Spinal cord (tissue), 10 donors: ENCODE results near the gene P3H2. TPM values are rescaled to one million over a fixed set of nuclear protein-coding genes. Genes with fewer than 3 reads are reported as not detected.

Experiments used
- DNase-seq, 6 donors: peaks; one replicate each; pipeline versions ENCODE4 v3.0.0 to v3.0.0-alpha.2; 2013 to 2015; ENCODE audit warnings: low spot score in 6 of 6, low read depth in 4 of 6
- H3K27ac ChIP-seq: one replicate; pipeline ENCODE4 v1.5.1; 2013; ENCODE audit warnings: low read depth, low read length, control low read depth
- H3K27me3 ChIP-seq: one replicate; pipeline ENCODE4 v1.6.1; 2013; ENCODE audit warnings: low read length; ENCODE audit not compliant: control insufficient read depth, insufficient read depth
- H3K36me3 ChIP-seq: one replicate; pipeline ENCODE4 v1.6.1; 2013; ENCODE audit warnings: low read length; ENCODE audit not compliant: control insufficient read depth, insufficient read depth
- H3K4me1 ChIP-seq: one replicate; pipeline ENCODE4 v1.6.1; 2013; ENCODE audit warnings: low read length; ENCODE audit not compliant: control insufficient read depth, insufficient read depth
- H3K4me3 ChIP-seq: one replicate; pipeline ENCODE4 v1.5.1; 2013; ENCODE audit warnings: low read depth, low read length, control low read depth
- H3K9me3 ChIP-seq: one replicate; pipeline ENCODE4 v1.6.1; 2013; ENCODE audit warnings: low read length; ENCODE audit not compliant: control insufficient read depth, insufficient read depth
- WGBS: methylation state at CpG from one replicate; pipeline ENCODE4 v1.1.5; 2013; ENCODE audit warnings: missing lambda C conversion rate; ENCODE audit not compliant: insufficient coverage; 5-methylcytosine and 5-hydroxymethylcytosine counted together
- polyA plus RNA-seq, 2 donors: library from polyadenylated mRNA; unstranded; fragments of 120-200 nt; gene quantifications; one replicate each; pipeline ENCODE4 v1.2.1, GENCODE V29; 2013; ENCODE audit not compliant: insufficient read length in 2 of 2
- total RNA-seq, 2 donors: library from RNA; depleted of rRNA in 1 of 2; stranded (reverse); fragments of 120-200 nt in 1 of 2; fragments of >200 nt in 1 of 2; gene quantifications; one replicate each; pipeline versions ENCODE4 v1.2.3 to v1.2.4, GENCODE V29; 2013 to 2014
- donor health status: healthy.

P3H2 gene
- total and polyA plus RNA-seq, 4 donors, result 5.4 to 9.7 (median 6.9) TPM

DNA sequence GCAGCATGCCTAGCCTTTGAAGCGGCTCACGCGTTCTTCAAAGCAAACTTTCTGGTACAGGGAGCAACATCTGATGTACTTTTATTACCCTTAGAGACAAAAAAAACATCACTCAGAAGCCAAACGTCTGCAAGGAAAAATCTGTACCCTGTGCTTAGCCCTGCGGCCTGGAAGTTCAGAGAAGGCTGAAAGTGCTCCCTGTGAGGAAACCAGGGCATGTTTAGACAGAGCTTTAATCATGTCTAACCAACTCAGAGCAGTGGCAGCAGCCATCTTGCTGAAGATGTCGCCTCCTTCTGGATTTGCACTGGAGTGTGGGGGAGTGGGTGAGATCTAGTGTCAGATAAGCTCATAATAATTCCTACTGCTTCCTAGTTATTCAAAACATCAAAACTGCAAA, 170.4 kb downstream of the P3H2 start:
- DNase-seq, result no peak
- Histone ChIP-seq H3K9me3 (no peaks in the 10 kb centered on the region), H3K36me3 (no peaks in the 10 kb centered on the region), H3K27ac (no peak overlapping the region), H3K27me3 (no peaks in the 10 kb centered on the region), H3K4me3 (no peak overlapping the region), H3K4me1 (no peaks in the 10 kb centered on the region)
- WGBS, result 80% methylated on average over 5 of the region's 6 CpGs

DNA sequence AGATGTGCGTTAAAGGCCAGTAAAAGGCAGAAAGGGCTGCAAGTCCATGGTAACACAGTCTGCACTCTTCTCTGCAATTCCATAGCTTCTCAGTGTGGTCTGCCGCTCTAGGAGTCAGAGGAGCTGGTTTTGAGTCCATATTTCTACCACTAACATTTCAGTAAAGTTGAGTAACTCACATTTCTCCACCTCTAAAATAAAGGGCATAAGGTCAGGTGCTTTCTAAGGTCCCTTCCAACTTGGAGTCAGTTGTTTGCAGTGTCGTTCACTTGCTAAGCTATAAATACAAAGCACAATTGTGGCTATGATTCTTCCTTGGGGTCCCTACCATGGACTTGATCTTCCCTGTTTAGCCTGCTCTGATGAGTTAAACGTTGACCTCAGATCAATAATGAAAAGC, 171.1 kb downstream of the P3H2 start:
- 71% methylated on average over 2 of the region's 4 CpGs for WGBS
- H3K4me3 ChIP-seq, result no peak overlapping the region
- H3K27me3 ChIP-seq, result no peaks in the 10 kb centered on the region
- no peaks in the 10 kb centered on the region for H3K9me3 ChIP-seq
- no peak for DNase-seq
- H3K36me3 ChIP-seq, result no peaks in the 10 kb centered on the region
- no peaks in the 10 kb centered on the region for H3K4me1 ChIP-seq
- H3K27ac ChIP-seq, result no peak overlapping the region

DNA sequence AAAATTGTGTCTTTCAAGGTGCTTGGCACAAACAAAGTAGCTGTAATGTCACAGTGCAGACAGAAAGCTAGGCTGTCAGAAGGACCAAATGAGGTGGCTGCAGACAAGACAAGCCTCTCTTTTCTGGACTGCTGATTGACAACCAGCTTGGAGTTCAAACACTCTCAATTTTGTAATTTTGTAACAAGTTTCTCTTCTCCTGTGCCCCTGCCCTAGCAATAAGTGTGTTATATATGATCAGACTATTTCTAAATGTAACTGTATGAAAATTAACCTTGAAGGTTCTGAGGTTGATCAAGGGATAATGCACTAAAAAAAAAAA, 172.0 kb downstream of the P3H2 start:
- Histone ChIP-seq H3K36me3 (no peaks in the 10 kb centered on the region), H3K9me3 (no peaks in the 10 kb centered on the region), H3K4me3 (no peak overlapping the region), H3K27ac (no peak overlapping the region), H3K27me3 (no peaks in the 10 kb centered on the region), H3K4me1 (no peaks in the 10 kb centered on the region)
- no peak for DNase-seq

DNA sequence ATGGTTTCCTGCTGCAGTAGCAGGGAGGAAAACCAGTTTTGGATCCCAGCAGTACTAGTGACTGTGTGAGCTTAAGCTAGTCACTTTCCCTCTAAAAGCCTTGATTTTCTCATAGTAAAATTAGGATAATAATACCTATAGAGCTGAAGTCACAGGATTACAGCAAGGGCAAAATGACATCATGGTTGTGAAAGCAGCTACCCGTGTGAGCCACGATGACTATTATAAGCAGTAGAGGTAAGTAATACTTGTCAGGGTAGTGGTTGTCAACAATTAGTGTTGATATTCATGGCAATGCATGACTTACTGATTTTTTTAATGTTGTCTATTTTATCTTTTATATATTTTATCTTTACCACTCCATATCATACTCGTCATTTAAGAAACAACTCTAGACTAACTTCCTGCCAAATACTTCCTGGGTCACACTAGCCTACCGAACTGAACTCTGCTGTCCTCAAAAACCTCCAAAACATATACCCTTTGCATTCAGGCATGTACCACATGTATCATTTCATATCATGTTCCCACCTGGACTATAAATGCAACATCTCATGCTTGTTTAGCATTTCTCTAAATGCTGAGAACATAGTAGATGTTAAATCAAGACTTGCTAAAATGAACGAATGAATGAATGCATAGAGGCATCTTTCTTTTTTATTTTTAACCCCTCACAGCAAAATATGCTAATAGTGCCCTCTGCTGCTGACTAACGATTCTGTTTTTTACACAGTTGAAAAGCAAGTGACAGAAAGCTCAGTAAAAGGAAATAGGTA, 172.6 kb downstream of the P3H2 start:
- Histone ChIP-seq H3K27ac (no peak overlapping the region), H3K4me3 (no peak overlapping the region), H3K36me3 (no peaks in the 10 kb centered on the region), H3K27me3 (no peaks in the 10 kb centered on the region), H3K4me1 (no peaks in the 10 kb centered on the region), H3K9me3 (no peaks in the 10 kb centered on the region)
- DNase-seq, result peak in 2 of 6 donors; percentile 50 to 73
- WGBS, result 59% methylated on average over 5 of the region's 6 CpGs

DNA sequence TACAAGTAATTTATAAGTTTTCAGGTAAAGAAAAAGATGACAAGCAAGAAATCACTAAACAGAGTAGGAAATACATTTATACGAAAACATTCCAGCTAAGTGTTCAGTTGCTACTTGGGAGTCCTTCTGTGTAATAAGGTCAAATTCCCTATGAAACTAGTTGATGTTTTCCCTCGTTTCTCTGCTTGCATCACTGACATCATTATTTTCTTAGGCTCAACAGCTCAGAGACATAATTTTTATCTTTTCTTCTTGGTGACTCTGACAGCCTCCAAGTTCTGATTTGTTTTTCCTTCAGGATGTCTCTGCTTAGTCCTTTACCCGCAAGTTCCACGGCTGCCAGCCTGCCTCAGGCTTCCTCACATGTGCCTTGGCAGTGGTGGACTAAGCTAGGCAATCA, 173.6 kb downstream of the P3H2 start:
- DNase-seq, result no peak
- Histone ChIP-seq H3K9me3 (no peaks in the 10 kb centered on the region), H3K27me3 (no peaks in the 10 kb centered on the region), H3K4me1 (no peaks in the 10 kb centered on the region), H3K36me3 (no peaks in the 10 kb centered on the region), H3K27ac (no peak overlapping the region), H3K4me3 (no peak overlapping the region)
- 76% methylated on average over 3 of the region's 4 CpGs for WGBS

DNA sequence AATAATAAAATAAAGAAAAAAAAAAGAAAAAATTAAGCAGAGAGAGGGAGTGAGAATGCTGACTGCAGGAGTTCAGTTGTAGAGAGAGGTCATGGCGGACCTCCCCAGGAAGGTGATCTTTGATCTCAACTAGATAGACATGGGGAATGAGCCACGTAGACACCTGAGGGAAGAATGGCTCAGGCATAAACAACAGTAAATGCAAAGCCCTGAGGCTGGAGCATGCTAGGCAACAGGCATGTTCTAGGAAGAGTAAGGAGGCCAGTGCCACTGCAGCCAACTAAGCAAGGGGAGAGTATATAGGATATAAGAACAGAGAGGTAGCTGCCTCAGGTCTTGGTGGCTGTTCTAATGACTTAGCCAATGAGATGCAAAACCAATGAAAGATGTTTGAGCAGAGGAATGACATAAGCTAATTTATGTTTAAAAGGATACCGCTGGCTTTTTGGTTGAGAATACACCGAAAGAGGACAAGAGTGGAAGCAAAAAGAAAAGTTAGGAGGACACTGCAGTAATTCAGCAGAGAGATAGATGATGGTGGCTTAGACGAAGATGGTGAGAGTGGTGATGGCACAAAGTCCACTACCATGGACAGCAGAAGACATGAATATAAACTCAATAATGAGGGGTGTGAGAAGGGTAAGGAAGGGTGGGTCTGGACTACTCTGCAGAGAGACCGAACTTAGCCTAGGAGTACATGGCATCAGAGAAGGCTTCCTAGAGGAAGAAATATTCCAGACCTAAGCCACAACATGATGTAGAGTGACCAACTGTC, 174.6 kb downstream of the P3H2 start:
- H3K36me3 ChIP-seq, result no peaks in the 10 kb centered on the region
- H3K4me3 ChIP-seq, result no peak overlapping the region
- H3K9me3 ChIP-seq, result no peaks in the 10 kb centered on the region
- 97% methylated on average over 6 of the region's 6 CpGs for WGBS
- H3K4me1 ChIP-seq, result no peaks in the 10 kb centered on the region
- H3K27ac ChIP-seq, result no peak overlapping the region
- no peaks in the 10 kb centered on the region for H3K27me3 ChIP-seq
- DNase-seq, result no peak

DNA sequence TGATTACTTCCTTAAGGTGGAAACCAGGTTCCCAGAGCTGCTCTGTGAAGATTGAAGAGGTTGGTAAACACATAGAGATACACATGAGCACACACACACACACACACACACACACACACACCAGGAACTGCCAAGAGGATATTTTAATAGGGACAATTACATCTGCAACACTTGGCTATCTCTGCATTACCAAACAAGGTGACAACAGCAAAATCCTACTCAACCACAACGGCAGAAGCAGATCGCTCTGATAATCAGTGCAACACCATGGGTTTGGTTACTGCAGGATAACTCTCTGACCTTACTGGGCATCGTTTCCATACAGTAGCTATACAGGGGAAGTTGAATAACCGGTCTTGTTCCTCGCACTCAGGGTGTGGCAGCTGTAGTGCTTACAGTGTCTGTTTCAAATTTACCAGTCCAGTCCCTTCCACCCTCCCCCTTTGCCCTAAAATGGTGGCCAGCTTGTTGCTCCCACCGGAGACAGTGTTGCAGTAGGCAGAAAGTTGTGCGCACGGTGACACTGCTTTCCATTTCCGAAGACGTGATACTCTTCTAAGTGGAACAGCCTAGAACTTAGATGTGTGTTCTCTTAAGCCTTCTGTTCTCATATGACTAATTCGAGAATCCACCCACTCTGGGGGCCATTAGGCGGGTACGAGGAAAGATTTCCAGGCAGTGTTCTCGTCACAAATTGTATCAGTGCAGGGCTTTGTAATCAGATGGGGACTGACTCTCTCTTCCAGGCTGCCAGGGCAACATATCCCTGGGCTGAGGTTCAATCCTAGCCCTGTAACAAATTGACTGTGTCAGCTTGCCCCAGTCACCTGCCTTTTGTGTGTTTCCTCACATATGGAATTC, 176.2 kb downstream of the P3H2 start:
- no peak overlapping the region for H3K4me3 ChIP-seq
- H3K36me3 ChIP-seq, result no peaks in the 10 kb centered on the region
- WGBS, result 97% methylated on average over 6 of the region's 14 CpGs
- H3K27me3 ChIP-seq, result no peaks in the 10 kb centered on the region
- no peak overlapping the region for H3K27ac ChIP-seq
- DNase-seq, result no peak
- no peaks in the 10 kb centered on the region for H3K4me1 ChIP-seq
- no peaks in the 10 kb centered on the region for H3K9me3 ChIP-seq

DNA sequence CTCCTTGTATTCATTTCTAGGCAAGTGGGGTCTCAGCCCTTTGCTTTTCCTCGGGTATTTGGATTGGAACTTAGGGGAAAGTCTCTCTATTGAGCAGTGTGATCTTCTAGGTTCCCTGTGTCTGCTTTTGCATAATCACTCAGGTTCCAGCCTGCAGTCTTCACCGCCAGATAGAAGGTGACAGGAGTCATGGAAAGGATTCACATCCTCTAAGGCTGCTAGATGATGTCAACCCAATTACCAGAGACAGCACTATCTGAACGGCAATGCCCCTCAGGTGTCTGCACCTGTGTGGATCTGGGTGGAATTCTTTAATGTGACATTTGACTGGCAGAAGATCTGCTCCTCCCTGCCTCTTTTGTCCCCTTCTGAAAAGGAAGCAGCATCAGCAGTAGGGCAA, 177.7 kb downstream of the P3H2 start:
- Histone ChIP-seq H3K4me1 (no peaks in the 10 kb centered on the region), H3K36me3 (no peaks in the 10 kb centered on the region)

DNA sequence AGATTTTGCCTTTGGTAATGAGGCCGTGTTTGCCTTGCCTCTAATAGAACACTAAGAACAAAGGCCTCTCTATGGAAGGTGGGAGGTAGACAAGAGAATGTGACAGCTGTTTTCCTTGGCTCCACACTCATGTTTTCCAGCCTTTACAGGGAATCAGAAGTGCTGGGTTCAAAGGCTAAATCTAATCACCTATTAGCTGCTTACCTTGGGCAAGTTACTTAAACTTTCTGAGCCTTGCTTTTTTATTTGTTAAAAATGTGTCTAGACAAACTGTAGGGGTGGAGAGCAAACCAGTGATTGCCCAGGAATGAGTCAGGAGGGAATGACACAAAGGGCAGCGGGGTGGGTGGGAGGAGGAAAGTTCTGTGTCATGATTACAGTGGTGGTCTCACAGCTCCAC, 179.0 kb downstream of the P3H2 start:
- Histone ChIP-seq H3K27ac (no peak overlapping the region), H3K36me3 (no peaks in the 10 kb centered on the region), H3K27me3 (no peaks in the 10 kb centered on the region), H3K4me3 (no peak overlapping the region), H3K4me1 (no peaks in the 10 kb centered on the region), H3K9me3 (no peaks in the 10 kb centered on the region)
- no peak for DNase-seq
- 20% methylated on average over 1 of the region's 2 CpGs for WGBS

More for the DNA sequence above, 177.7 kb downstream of the P3H2 start:
- Histone ChIP-seq H3K27ac (no peak overlapping the region), H3K27me3 (no peaks in the 10 kb centered on the region), H3K9me3 (no peaks in the 10 kb centered on the region), H3K4me3 (no peak overlapping the region)
- no peak for DNase-seq
- 29% methylated on average over 1 of the region's 3 CpGs for WGBS
